Fibroblast of mammary gland (primary cell): ENCODE data around the gene NEURL2.

Source experiments
- DNase-seq: peaks from one replicate; pipeline ENCODE4 v3.0.0-alpha.2; 2010; ENCODE audit warnings: low read depth
- H3K4me3 ChIP-seq: 2 replicates; pipeline ENCODE4 v1.5.1; 2011; ENCODE audit warnings: low read depth, mild to moderate bottlenecking, low read length, moderate library complexity; ENCODE audit not compliant: control insufficient read depth
- CTCF ChIP-seq: conservative IDR thresholded peaks from 2 replicates; pipeline ENCODE4 v1.5.1; 2011; ENCODE audit warnings: low read depth, low read length, inconsistent platforms; ENCODE audit not compliant: control insufficient read depth, insufficient read depth

The NEURL2 gene

GRCh38 chr20:45896641-45897161 lies 5.7 kb upstream of the NEURL2 start:
- no peak for DNase-seq
- no peak overlapping the region for H3K4me3 ChIP-seq
- no peak for TF ChIP-seq CTCF

- no peak overlapping the region for H3K4me3 ChIP-seq
- no peak for DNase-seq
- TF ChIP-seq CTCF, result no peak
These were observed 3.8 kb upstream of the NEURL2 start for GRCh38 chr20:45894797-45895196.

GRCh38 chr20:45893831-45894230 lies 2.8 kb upstream of the NEURL2 start:
- H3K4me3 ChIP-seq, result no peak overlapping the region
- TF ChIP-seq CTCF, result no peak
- DNase-seq, result no peak

GRCh38 chr20:45892828-45893500 lies 2.0 kb upstream of the NEURL2 start:
- no peak overlapping the region for H3K4me3 ChIP-seq
- TF ChIP-seq CTCF, result no peak
- DNase-seq, result no peak

GRCh38 chr20:45892049-45892825 lies 1.2 kb upstream of the NEURL2 start:
- peak; percentile 18 for TF ChIP-seq CTCF
- peak overlapping the region; percentile 73 for H3K4me3 ChIP-seq
- no peak for DNase-seq

GRCh38 chr20:45890077-45890984 lies 677 bp downstream of the NEURL2 start:
- H3K4me3 ChIP-seq, result peak overlapping the region; percentile 73
- peak; percentile 72 for TF ChIP-seq CTCF
- peak; percentile 82 for DNase-seq
